ENCODE results near the gene ZNF618. TPM values are rescaled to one million over a fixed set of nuclear protein-coding genes. Genes with fewer than 3 reads are reported as not detected.
A peak's percentile ranks its signal among the peaks of the same experiment; 100 is the strongest.

ZNF618 gene
- polyA plus RNA-seq, 3 donors = 0.53 to 1.9 (median 0.78) TPM

- no peaks in the 10 kb centered on the region for H4K20me1 ChIP-seq (ENCODE audit: insufficient read depth, low read length)
- H3K9me3 Mint-ChIP-seq = peaks cover 0 to 1% (median 0%) of the 10 kb centered on the region in 7 donors
- H3K4me1 Mint-ChIP-seq = peaks cover 34% of the 10 kb centered on the region
- H3K4me2 ChIP-seq (replicated peaks; ENCODE audit: extremely low read depth, low read length, poor library complexity, severe bottlenecking) = no peak overlapping the region
- H3K27ac Mint-ChIP-seq = peak overlapping the region in 1 of 7 donors; percentile 15
- whole genome bisulfite sequencing (ENCODE audit: insufficient coverage) = 29% methylated on average over 10 of the region's 14 CpGs
- no peak overlapping the region for H3K4me3 ChIP-seq (replicated peaks in 1 of 3; ENCODE audit: low read depth in 2 of 3, low read length in 3 of 3)
- no peaks in the 10 kb centered on the region for H3K79me2 ChIP-seq (ENCODE audit: insufficient read depth, low read length)
- no peaks in the 10 kb centered on the region for H3K9me3 ChIP-seq (replicated peaks in 1 of 2; ENCODE audit: control insufficient read depth in 1 of 2, insufficient read depth in 1 of 2, low read length in 2 of 2)
- no peak overlapping the region for H3K27ac ChIP-seq (ENCODE audit: low read depth in 1 of 2, low read length in 2 of 2)
- no peaks in the 10 kb centered on the region for H3K27me3 ChIP-seq (ENCODE audit: control insufficient read depth in 2 of 2, insufficient read depth in 2 of 2, low read length in 2 of 2)
- H3K4me1 ChIP-seq (ENCODE audit: control insufficient read depth in 1 of 2, insufficient read depth in 2 of 2, low read length in 2 of 2) = peaks cover 27 to 28% of the 10 kb centered on the region in 2 donors
- no peak overlapping the region for H3K9ac ChIP-seq (ENCODE audit: insufficient read depth, low read length, poor library complexity, severe bottlenecking)
- TF ChIP-seq, protein P1, sequence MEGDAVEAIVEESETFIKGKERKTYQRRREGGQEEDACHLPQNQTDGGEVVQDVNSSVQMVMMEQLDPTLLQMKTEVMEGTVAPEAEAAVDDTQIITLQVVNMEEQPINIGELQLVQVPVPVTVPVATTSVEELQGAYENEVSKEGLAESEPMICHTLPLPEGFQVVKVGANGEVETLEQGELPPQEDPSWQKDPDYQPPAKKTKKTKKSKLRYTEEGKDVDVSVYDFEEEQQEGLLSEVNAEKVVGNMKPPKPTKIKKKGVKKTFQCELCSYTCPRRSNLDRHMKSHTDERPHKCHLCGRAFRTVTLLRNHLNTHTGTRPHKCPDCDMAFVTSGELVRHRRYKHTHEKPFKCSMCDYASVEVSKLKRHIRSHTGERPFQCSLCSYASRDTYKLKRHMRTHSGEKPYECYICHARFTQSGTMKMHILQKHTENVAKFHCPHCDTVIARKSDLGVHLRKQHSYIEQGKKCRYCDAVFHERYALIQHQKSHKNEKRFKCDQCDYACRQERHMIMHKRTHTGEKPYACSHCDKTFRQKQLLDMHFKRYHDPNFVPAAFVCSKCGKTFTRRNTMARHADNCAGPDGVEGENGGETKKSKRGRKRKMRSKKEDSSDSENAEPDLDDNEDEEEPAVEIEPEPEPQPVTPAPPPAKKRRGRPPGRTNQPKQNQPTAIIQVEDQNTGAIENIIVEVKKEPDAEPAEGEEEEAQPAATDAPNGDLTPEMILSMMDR (IDR thresholded peaks at IDR 0.05) = no peak
- no peak overlapping the region for H2AFZ ChIP-seq (ENCODE audit: insufficient read depth, low read depth, low read length, poor library complexity, severe bottlenecking)
- no peak for DNase-seq
- H3K27me3 Mint-ChIP-seq (ENCODE audit: low read depth in 3 of 3) = peaks cover 0 to 5% (median 0%) of the 10 kb centered on the region in 3 donors
- intact Hi-C loops (cut with micrococcal nuclease) = no loop called here
- H3K36me3 ChIP-seq (replicated peaks in 1 of 2; ENCODE audit: control insufficient read depth in 1 of 2, insufficient read depth in 2 of 2, low read length in 2 of 2) = no peaks in the 10 kb centered on the region
- H3K36me3 Mint-ChIP-seq = peaks cover 12 to 13% of the 10 kb centered on the region in 2 donors
- H3K4me3 Mint-ChIP-seq = no peak overlapping the region
Observed at GRCh38 chr9:113993838-113994540, 117.9 kb downstream of the ZNF618 start.

GRCh38 chr9:113995401-113995800 is 119.3 kb downstream of the ZNF618 start:
- Histone ChIP-seq H3K4me3 (replicated peaks in 1 of 3; ENCODE audit: low read depth in 2 of 3, low read length in 3 of 3) (no peak overlapping the region), H3K9me3 (replicated peaks in 1 of 2; ENCODE audit: control insufficient read depth in 1 of 2, insufficient read depth in 1 of 2, low read length in 2 of 2) (no peaks in the 10 kb centered on the region), H4K20me1 (ENCODE audit: insufficient read depth, low read length) (no peaks in the 10 kb centered on the region), H3K27me3 (ENCODE audit: control insufficient read depth in 2 of 2, insufficient read depth in 2 of 2, low read length in 2 of 2) (no peaks in the 10 kb centered on the region), H3K36me3 (replicated peaks in 1 of 2; ENCODE audit: control insufficient read depth in 1 of 2, insufficient read depth in 2 of 2, low read length in 2 of 2) (no peaks in the 10 kb centered on the region), H3K4me1 (ENCODE audit: control insufficient read depth in 1 of 2, insufficient read depth in 2 of 2, low read length in 2 of 2) (peaks cover 27 to 28% of the 10 kb centered on the region in 2 donors), H3K27ac (ENCODE audit: low read depth in 1 of 2, low read length in 2 of 2) (no peak overlapping the region), H3K9ac (ENCODE audit: insufficient read depth, low read length, poor library complexity, severe bottlenecking) (no peak overlapping the region), H3K4me2 (replicated peaks; ENCODE audit: extremely low read depth, low read length, poor library complexity, severe bottlenecking) (no peak overlapping the region), H2AFZ (ENCODE audit: insufficient read depth, low read depth, low read length, poor library complexity, severe bottlenecking) (no peak overlapping the region), H3K79me2 (ENCODE audit: insufficient read depth, low read length) (no peaks in the 10 kb centered on the region)
- Mint-ChIP-seq H3K4me3 (no peak overlapping the region), H3K27me3 (ENCODE audit: low read depth in 3 of 3) (peaks cover 0 to 9% (median 2%) of the 10 kb centered on the region in 3 donors), H3K9me3 (peaks cover 0 to 1% (median 0%) of the 10 kb centered on the region in 7 donors), H3K4me1 (peaks cover 34% of the 10 kb centered on the region), H3K27ac (no peak overlapping the region), H3K36me3 (peaks cover 5 to 11% of the 10 kb centered on the region in 2 donors)
- TF ChIP-seq, protein P1 (IDR thresholded peaks at IDR 0.05) = no peak
- intact Hi-C loops (cut with micrococcal nuclease) = no loop called here
- 100% methylated on average over 1 of the region's 4 CpGs for WGBS (ENCODE audit: insufficient coverage)
- no peak for DNase-seq

Measured in CD14-positive monocyte (primary cell).